ENCODE measurements around the gene WWOX. TPM values are rescaled to one million over a fixed set of nuclear protein-coding genes. Genes with fewer than 3 reads are reported as not detected.

WWOX gene
- total RNA-seq, 1 experiment from 2014 or later: 20.3 TPM

DNA sequence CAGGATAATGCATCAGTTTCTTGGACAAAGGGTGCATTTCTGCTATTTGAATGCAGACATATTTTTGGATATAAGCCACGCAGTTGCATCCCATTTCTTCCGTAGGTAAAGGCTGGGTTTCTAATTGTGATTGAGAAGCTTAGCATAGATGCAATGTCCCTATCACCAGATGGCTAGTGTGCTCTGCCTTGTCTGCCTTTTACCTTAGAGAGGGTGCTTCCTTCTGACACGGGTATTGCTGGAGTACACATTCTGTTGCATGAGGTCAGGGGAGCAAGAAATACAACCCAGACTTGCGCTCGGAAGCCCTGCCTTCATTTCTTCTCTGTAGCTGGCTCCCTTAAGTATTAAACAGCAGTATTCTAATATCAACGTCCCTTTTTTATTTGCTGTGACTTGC is 337.4 kb downstream of the WWOX start:
- DNase-seq (ENCODE audit: low read depth): no peak

DNA sequence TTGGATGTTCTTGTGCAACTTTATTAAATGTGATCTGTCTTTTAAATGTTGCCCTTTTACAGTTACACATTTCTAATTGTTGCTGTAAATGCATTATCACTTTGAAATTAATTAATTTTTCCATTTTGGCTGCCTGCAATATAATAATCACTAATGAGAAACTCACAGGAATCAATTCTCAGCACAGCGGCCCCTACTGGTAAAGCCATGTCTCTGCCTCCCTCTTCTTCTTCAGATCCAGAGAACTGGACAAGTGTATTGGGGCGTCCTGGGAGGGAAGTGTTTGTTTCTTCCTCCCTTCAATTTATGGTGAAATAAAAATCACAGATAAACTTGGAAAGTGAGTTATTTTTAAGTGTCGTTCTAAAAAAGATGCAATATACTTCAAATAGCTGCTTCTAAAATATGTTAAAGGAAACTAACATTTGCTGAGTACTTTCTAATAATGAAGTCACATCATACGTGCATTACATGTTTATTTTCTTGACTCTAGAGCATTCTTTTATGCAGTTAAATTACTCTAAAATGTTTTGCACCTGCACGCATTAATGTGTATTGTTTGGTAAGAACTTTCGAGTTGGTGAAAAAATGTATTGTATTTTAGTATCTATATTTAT is 338.0 kb downstream of the WWOX start:
- DNase-seq (ENCODE audit: low read depth): no peak

DNA sequence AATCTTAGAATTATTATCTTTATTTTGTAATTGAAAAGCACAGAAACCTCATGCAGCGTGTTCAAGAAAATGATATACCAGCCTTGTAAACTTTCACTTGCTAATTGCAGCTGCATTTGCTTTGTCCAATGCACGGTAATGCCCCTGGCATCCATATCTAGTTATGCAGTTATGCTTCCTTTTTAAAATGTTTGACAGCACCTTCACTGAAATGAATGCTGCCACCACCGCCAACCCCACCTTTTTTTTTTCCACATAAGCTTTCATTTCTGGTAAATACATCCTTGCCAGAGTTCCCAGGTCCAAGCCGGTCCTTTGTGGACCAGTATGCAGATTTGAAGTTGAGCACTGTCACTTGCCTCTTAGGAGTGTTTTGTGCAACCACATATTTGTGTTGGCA is 338.8 kb downstream of the WWOX start:
- no peak for DNase-seq (ENCODE audit: low read depth)

DNA sequence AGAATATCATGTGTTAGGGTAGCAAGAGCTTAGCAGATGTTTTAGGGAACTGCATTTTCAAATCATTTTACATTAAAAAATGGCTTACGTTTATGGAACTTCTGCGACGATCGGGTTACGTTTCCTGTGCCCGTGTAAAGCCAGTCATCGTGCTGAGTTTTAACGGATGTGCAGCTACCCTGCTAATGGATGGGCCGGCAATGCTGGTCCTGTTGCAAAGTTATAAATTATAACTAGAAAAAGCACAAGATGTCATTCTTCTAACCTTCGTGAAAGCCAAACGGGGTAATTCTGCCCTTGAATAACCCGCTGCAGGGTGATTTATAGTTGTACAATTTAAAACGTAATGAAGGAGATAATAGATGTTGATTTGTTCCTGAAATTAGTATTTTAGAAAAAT is 339.2 kb downstream of the WWOX start:
- no peak for DNase-seq (ENCODE audit: low read depth)

DNA sequence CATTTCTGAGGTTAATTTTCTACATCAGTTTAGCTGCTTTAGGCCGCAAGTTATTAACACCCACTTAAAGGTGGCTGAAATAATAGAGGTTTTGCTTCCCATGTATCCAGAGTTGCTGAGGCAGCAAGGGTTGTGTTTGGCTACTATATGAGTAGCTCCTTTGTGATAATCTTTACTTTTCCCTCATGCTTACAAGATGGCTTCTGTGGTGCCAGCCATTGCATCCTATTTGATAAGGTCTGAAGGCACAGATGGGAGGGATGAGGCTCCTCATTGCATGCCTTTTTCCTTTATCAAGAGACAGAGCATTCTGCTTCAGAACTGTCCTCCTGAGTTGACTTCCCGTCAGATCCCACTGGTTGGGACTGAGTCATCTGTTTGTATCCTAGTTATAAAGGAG is 340.2 kb downstream of the WWOX start:
- DNase-seq (ENCODE audit: low read depth): no peak

DNA sequence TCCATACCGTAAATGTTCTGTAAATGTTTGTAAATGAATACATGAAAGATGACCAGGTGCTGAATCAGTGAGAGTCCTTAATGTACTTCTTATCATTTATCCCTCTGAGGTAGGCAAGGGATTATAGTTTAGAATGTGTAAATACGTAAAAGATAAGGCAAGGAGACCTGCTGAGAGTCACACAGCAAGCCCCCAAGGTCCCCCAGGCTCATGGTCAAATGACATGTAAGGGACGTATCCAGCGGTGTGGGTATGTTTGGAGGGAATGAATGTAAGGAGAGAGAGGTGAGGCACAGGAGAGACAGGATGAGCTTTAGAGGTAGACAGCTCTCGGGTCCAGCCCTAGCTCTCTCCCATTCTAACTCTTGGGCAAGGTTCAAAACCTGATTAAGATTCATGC is 341.8 kb downstream of the WWOX start:
- DNase-seq (ENCODE audit: low read depth): no peak

DNA sequence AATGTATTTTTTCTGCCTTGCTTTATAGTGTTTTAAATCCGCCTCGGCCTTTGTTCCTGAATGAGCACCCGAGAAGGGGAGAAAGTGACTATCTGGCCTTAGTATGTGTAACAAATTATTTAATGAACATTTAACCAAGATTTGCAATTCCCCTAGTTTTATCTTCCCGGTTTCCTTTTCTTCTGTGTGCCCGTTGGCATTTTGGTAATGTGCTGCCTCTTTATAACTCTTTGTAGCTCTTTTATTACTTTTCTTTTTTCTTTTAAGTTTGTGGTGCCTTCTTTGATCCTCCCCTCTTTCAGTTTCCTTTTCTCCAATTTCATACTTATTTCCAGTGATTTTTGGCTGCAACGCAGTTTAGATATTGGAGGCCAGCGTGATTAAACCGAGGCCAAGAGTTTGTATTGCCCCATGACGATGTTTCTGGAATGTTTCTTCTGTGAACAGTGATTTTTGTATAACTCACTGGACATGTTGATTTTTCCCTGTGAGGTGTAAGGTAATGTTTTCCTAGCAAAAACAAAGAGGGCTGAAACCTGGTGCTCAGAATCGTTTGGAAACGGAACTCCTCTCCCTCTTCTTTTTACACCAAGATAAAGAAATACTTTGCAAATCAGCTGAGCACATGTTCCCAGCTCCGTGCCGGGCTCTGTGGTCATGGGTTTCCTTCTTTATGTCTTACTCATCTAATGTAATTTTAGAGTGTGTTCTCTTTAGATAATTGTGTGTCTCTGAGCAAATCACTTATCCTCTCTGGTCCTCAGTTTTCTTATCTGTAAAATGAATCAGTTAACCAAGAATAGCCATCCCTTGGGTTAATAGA is 344.3 kb downstream of the WWOX start:
- no peak for DNase-seq (ENCODE audit: low read depth)

DNA sequence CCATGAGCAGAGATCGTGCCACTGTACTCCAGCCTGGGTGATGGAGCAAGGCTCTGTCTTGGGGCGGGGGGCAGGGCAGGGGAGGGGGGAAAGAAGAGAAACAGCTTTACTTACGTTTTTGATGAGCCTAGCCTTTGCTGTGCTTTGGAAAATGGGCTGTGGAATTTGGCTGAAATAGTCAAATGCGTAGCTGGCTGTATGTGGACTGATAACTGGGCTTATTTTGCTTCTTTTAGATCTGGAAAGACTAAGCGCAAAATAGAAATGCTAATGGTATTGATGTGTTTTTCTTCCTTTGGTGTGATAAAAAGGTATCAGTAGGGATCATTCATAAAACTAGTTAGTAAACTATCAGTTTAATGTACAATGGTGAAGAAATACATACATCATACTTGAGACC is 346.4 kb downstream of the WWOX start:
- DNase-seq (ENCODE audit: low read depth): no peak

DNA sequence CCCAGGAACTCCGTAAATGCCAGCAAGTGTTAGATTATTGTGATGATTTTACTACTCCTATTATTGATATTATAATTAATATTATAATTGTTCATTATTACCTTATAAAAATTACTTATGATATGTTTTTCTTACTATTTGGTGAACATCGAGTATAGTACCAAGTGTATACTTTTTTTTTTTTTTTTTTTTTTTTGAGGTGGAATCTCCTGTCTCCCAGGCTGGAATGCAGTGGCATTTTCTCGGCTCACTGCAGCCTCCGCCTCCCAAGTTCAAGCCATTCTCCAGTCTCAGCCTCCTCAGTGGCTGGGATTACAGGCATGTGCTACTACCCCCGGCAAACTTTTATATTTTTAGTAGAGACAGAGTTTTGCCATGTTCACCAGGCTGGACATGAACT is 347.0 kb downstream of the WWOX start:
- no peak for DNase-seq (ENCODE audit: low read depth)

DNA sequence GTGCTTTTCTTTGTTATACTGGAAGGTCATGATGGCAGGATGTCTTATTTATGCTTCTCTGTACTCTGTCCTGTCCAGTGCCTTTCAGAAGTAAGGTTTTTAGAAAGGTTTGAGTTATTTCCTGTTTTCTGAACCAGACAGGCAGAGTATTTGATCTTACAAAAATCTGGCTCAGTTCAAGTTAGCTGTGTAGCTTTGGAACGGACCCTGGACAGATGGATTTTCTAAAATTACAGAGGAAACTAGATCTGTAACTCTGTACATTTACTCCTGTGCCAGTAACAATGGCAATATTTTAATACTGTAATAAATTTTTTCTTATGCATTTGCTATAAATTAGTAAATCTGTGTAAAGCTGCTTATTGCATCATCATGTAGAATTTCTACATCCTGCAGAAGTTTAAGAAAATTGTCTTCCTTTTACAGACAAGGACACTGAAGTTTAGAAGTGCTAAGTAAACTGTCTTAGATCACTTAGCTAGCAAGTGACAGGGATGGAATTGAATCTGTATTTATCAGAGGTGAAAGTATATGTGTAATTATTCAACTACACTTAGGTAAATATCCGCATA is 347.6 kb downstream of the WWOX start:
- no peak for DNase-seq (ENCODE audit: low read depth)

DNA sequence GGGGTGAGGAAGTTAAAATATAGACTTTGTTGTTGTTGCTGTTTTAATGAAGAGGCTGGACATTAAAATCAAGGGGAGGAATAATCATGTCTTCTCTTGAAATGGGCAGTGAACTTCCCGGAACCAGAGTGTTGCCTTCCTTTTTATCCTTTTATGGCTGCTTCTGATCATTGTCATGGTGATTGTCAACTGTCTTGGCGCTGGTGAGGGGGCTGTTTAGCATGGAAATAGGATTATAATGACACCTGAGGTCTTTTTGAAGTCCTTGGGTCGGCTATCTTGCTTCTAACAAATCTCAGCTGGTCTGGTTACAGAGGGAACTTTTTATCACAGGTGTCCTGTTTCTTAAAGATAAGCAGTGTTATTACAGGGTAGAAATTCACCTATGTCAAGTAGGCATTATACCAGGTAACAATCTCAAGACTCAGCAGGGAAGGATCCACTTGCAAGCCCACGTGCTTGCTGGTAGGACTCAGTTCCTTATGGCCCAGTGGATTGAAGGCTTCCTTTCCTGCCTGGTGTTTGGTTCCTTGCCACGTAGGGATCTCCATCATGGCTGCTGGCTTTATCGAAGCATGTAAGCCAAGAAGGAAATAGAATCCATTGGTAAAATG is 349.3 kb downstream of the WWOX start:
- no peak for DNase-seq (ENCODE audit: low read depth)

DNA sequence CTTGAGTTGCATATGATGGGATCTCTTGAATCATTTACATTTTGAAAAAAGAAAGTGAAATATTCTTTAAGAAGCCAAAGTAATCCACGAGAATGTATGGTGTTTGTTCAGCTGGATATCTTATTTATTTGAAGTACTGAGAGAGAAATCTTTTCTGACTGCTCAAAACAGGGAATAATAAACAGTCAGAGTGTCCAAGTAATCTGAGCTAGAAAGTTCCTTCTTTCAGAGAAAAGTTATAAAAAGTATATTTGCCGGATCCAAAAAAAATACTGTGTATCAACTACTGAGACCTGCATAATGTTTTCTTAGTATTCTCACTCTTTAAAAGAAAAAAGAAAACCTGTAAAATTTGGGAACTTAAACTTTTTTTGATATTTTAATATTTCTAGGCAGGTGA is 350.8 kb downstream of the WWOX start:
- no peak for DNase-seq (ENCODE audit: low read depth)

DNA sequence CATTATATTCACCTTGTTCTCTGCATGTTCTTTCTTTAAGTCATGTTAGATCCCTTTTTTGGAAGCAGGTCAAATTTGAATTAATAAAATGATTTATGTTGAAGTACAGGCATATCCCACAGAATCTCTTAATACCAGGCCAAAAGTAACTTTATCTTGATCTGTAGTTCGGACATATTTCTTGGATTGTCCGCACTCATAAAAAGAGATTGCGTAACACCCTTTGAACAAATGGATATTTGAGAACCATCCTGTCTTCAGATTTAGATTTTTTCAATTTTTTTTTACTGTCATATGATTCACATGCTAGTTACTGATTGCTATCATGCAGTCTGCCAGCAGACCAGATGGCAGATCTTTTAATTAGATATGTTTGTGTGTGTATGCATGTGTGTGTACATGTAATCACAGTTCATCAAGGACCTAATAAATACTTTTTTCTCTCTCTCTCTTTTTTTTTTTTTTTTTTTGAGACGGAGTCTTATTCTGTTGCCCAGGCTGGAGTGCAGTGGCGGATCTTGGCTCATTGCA is 352.6 kb downstream of the WWOX start:
- no peak for DNase-seq (ENCODE audit: low read depth)

DNA sequence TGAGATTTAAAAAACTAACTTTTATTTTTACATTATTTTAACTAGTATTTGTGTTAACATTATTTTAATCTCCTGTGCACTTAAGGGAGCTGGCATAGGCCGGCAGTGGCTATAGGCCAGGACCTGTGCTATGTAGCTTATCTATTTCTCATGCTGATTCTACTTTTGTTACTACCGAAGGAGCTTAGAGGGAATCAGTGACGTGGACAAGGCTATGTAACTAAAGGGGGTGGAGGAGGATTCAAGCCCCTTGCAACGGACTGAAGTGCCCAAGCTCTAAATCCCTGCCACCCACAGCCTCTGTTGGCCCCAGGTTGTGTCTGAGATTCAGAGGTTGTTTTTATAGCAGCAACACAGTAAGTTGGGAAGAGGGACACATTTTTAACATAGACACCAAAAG is 356.4 kb downstream of the WWOX start:
- DNase-seq (ENCODE audit: low read depth): no peak

DNA sequence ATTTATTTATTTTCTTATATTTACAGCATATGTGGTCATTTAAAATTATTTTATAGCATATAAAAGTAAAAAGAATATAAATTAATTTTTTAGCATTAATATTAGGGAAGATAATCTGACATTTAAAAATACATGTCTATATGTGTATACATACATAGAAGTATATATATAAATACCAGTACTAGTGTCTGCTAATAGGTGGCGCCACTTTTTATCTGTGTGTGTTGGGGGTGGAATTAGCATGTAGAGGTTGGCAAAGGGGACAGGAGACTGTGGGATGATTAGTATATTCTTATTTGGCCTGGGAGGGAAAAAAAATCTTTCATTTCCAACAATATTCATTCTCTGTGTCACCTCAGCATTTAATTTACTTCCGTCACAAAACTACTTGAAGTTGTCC is 359.1 kb downstream of the WWOX start:
- no peak for DNase-seq (ENCODE audit: low read depth)

DNA sequence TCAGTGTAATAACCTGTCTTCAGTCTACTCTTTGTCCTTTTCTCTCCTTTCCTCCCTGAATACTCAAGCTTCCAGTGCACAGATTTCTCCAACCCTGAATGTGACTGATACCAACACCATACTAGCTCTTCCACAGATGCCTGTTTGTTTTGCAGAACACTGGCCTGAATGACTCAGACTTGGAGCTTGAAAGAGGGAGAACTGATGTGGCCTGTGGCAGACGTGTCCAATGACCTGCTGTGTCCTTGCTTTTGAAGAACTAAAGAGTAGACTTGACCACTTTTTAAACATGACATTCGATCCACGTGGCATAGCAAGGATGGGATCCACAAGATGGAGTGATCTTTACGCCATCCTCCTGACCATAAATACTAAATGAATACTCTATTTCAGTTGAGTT is 361.0 kb downstream of the WWOX start:
- DNase-seq (ENCODE audit: low read depth): no peak

DNA sequence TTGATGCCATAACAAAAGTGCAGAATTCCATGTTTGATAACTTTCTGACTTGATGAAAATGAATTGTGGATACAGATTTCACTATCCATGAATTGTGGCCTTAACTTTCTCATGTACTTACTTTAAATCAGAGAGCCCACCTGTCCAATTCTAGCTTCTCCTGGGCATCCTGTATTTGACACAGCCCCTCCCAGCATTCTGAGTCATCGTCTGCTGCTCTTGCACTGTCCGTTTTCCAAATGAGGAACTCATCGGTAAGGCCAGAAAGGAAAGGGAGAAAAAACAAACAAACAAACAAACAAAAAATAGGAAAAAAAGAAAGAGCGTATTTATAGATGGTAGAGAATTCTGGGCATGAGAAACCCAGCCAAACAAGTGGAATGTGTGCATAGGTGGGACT is 361.6 kb downstream of the WWOX start:
- no peak for DNase-seq (ENCODE audit: low read depth)

DNA sequence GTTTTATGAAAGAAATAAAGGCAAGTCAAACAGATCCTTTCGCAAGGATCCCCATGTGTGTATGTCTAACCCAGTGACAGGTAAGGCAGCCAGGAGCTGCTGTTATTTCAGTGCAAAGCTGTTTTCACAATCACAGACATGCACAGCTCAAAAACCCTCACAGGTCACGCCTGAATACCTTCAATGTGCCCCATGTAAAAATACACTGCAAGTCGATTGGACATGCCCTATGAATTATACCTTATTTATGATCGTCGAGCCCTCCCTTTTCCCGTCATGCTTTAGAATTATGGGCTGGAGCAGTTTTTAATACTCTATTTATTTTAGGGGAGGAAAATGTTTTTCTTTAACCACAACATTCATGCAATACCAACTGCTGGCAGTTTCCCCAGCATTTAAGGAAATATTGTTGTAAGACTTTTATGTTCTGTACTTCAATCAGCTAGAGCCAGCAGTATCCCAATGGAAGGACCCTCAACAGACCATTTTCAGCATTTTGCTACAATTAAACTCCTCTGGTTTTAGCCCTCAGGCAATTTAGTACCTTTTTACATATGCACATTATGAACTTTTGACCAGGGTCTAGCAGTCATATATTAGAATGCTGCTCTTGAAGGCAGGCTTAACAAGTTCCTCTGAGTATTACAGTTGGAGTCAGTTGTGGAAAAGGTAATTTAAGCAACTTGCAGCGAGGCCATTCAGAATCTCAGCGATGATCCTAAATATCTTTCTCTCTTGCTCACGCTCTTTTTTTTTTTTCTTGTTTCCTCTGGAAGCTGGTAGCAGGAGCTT is 362.2 kb downstream of the WWOX start:
- no peak for DNase-seq (ENCODE audit: low read depth)

DNA sequence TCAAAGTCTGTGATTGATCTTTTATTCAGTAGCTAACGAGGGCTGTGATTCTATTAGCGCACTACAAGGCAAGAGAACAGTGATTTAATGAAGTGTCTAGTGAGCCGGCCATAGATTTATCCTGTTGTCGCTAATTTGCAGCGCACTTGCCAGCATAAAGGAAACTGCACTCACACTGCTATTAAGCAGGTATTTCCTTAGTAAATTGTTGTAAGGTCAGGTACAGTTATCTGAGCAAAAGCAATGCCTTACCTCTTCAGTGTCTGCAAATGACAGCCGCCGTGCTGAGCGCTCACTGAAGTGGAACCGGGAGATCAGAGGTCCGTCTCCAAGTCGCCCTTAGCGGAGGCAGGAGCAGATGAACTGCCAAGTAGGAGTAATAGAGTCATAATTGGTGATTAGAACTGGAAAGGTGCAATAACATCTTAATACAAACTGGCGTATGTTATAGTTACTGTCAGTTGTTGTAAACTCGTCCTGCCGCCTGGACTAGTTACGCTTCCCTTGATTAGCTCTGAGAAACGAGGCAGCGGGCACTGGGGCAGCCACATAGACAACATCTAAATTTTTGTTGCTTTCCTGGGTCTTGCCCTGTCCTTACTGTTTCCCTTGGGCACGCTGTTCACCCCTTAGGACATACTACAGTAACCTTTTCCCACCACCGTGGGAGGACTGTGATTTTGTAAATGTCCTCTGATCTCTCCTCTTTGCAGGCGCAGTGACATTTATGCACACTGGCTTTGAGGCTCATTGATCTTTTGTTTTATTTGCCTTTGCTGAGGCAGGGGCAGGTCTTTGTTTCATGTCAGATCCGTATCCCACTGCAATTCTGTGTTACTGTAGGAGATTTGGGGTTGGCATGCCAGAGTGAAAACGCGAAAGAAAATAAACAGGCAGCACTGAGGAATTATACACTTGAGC is 363.1 kb downstream of the WWOX start:
- no peak for DNase-seq (ENCODE audit: low read depth)

DNA sequence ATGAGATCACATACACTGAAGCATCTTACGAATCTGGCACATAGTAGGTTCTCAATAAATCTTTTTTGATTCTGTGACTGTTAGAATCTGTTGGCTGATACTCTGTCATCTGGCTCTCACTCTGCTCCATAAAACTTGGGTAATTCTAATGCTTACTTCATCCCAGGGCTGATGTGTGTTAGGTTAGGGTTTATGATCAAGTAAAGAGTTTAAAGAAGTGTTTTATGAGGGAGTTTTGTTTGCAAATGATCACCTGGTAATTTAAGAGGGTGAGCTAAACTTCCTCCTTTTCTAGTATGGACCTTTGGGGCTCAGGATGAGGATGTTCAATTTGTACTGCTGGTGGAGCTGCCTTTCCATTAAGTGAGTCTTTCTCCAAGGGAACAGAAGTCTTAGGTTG is 364.1 kb downstream of the WWOX start:
- no peak for DNase-seq (ENCODE audit: low read depth)

DNA sequence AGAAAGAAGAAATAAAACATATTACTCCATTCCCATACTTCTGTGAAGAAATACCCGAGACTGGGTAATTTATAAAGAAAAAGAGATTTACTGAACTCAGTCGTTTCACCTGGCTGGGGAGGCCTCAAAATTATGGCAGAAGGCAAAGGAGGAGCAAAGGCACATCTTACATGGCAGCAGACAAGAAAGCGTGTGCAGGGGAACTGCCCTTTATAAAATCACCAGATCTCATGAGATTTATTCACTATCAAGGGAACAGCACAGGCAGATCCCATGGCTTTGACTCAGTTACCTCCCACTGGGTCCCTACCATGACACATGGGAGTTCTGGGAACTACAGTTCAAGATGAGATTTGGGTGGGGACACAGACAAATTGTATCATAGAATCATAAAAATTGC is 365.4 kb downstream of the WWOX start:
- no peak for DNase-seq (ENCODE audit: low read depth)
